HL-60/S4 treated with phorbol 12-myristate 13-acetate at 8.2 ng/mL for 4 days and 3 days (cell line): ENCODE data around the gene SLAMF8.

Experiments used
- in situ Hi-C: fragments of 300-500 bp; cut with MboI; formaldehyde crosslinking; loops from 2 replicates; pipeline ENCODE4 v1.15.0; 2022; ENCODE audit warnings: low sequenced_read_pairs

SLAMF8 gene

GRCh38 chr1:159845751-159846629 lies 19.3 kb downstream of the SLAMF8 start:
- in situ Hi-C loops: no loop called here

DNA sequence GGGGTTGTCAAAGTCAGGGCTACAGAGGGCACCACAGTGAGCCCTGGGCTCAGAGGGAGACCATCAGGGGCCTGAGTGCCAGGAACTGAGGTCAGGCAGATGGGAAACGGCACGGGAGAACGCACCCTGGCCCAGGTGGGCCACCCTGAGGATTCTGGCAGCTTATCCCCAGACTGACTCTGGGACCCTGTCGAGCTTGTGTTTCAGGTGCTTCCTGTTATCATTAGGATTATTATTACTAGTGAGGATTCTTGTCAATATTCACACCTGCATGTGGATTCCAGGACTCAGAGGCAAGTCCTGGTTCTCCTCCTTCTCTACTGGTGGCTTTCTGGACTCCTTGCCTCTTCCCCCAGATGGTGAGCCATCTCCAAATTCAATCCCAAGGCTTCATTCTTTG lies 20.6 kb downstream of the SLAMF8 start:
- in situ Hi-C loops: no loop called here

- in situ Hi-C loops: no loop called here
Observed at GRCh38 chr1:159848326-159848725, 21.7 kb downstream of the SLAMF8 start.

- in situ Hi-C loops: no loop called here
Observed at GRCh38 chr1:159849626-159850366, 23.1 kb downstream of the SLAMF8 start.

- in situ Hi-C loops: no loop called here
Observed at GRCh38 chr1:159851407-159851806, 24.7 kb downstream of the SLAMF8 start.

DNA sequence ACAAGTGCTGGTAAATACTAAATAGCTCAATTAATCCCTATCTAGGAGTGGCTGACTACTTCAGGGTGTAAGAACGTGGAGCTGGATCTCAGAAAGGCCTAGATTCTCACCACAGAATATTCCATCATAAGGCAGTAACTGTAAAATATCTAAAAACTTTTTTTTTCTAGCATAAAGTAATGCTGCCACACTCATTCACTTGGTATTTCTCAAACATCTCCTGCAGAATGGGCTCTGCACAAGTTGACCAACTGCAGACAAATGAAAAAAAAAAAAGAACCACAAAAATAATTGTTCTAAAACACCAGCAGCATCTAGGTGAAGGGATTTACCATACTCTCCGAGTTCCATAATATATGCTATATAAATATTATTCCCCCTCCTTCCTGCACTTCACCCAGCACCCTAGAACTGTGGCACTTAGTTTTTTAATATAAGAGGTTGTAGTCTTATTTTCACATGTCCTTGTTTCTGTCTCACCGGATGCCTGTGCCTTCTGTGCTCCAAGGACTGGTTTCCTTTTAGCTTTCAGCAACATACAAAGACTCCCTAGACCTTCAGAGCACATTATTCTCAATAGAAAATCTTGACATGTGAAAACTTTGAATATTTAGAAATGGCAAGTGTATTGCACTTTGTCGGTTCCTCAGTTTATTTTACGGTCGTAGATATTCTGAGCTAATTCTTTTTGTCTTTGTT lies 26.9 kb downstream of the SLAMF8 start:
- in situ Hi-C loops: no loop called here

DNA sequence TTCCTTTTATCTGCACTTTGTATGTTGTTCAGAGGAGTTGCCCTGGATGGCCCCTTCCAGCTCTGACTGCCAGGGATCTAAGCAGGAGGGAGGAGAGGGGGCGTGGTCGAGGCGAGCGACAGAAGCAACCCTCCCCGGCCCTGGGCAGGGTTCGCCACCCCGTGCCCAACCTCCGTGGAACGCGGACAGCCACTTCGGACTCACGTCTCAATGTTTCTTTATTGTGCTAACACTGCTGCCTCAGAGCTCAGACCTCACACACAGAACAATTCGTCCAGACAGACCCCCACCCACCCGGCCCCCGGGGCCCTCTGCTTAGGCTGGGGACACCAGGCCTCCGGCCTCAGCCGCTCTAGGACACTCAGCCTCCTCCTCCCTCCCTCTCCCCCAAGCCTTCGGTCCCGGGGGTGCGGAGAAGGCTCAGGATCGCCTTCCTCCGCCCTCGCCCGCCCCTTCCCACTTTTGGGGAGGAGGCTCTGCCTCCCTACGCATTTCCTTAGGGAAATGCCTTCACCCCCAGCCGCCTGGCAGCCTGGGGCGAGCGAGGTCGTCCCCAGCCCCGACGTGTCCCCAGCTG lies 27.5 kb downstream of the SLAMF8 start:
- in situ Hi-C loops: no loop called here

GRCh38 chr1:159854693-159855192 lies 28.1 kb downstream of the SLAMF8 start:
- in situ Hi-C loops: no loop called here

- in situ Hi-C loops: no loop called here
Observed at GRCh38 chr1:159855709-159856108, 29.0 kb downstream of the SLAMF8 start.

- in situ Hi-C loops: no loop called here
Observed at GRCh38 chr1:159856576-159856975, 29.9 kb downstream of the SLAMF8 start.

DNA sequence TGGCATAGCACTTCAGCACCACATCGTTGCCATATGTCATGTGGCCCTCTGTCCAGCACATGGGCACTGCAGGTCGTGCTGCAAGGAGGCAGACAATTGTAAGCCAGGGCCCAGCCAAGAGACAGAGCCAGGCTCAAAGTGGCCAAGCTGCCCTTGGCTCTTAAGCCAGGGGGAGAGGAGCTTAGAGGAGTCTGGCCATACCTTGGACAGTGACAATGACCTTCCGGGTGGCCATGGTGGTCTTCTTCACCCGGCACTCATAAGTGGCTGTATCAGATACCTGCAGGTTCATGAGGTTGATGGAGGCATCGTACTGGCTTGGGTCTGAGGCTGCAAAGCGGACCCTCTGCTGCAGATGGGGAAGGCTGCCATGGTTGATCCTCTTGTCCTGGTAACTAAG lies 31.2 kb downstream of the SLAMF8 start:
- in situ Hi-C loops: no loop called here

GRCh38 chr1:159859767-159860322 lies 33.2 kb downstream of the SLAMF8 start:
- in situ Hi-C loops: no loop called here

- in situ Hi-C loops: no loop called here
Observed at GRCh38 chr1:159860456-159860855, 33.8 kb downstream of the SLAMF8 start.

GRCh38 chr1:159861218-159861617 lies 34.5 kb downstream of the SLAMF8 start:
- in situ Hi-C loops: no loop called here

- in situ Hi-C loops: no loop called here
Observed at GRCh38 chr1:159862031-159862430, 35.4 kb downstream of the SLAMF8 start.

DNA sequence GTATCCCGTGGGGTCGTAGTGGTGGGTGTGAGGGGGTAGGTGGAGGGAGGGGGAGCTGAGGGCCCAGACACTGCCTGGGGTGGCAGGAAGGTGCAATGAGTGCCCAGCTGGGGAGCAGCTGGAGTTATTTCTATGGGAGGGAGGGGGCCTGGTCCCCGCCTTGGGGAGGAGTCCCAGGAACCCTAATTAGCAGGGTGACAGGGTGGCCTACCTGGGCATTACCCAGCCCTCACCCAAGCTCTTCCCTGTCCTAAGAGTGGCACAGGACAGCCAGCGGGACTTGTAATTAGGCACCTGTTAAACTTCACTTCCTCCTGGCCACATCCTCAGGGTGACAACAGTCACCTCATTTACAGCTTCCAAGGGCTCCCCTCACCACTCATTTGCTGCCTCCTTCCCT lies 35.9 kb downstream of the SLAMF8 start, which contains the start of gene VSIG8:
TSS of gene VSIG8 (minus strand) at position 101 of the 400 bp plus-strand sequence. CDS start 136 bp downstream, outside the sequence.
- in situ Hi-C loops: no loop called here

- in situ Hi-C loops: no loop called here
Observed at GRCh38 chr1:159864262-159864661, 37.6 kb downstream of the SLAMF8 start.

DNA sequence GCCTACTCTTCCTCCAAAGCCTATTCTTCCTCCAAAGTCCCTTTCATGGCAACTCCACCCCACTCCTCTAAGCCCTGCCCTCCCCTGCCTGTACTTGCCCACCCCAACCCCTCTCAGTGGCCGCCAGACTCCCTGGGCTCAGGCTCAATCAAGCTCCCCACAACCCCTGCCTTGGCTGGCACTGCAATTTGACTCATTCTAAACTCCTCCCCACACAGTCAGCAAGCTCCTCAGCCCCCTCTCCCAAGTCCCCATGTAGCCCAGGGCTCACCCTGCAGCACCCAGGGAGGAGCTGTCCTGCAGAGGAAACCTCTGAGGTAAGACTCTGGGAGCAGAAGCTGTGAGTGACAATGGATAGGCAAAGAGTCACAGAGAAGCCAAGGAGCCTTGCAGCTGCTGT lies 39.4 kb downstream of the SLAMF8 start:
- in situ Hi-C loops: no loop called here

DNA sequence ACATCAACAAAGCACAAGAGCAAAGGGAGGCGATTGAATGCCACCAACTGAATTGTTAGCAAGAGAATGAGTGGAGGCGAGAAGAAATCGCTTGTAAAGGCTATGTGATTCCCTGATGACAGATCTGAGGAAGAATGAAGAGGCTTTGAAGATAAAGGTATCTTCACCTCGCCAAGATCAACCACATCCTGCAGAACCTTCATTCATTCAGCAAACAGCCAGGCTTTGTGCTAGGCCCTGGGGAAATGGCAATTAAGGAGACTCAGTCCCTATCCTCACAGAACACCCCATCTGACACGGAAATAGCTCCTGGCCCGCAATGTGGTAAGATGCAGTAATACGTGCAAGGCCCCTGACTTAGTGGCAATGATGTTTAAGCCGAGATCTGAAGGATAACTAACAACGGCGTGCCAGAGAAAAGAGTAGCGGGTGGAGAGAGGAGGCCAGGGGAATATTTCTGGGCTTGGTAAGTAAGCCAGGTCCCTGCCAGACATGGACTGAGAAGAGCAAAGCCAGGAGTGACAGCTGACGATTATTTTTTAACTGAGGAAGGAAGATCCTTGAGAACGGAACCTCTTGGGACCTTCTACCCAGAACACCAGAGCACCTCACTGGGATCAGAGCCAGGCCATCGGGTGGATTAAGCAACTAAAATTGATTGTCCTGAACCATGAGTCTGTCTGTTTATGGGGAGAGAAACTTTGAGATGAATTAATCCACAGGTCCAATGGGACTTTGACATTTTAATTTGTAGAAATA lies 40.4 kb downstream of the SLAMF8 start:
- in situ Hi-C loops: no loop called here

GRCh38 chr1:159867664-159868026 lies 41.0 kb downstream of the SLAMF8 start:
- in situ Hi-C loops: no loop called here
